Activated CD4-positive, alpha-beta T cell treated with anti-CD3 and anti-CD28 coated beads for 48 hours (primary cell): ENCODE data around the gene MYO15A.

Source experiments
- DNase-seq: peaks from one replicate; pipeline ENCODE4 v3.0.0-alpha.2; 2020

The MYO15A gene

DNA sequence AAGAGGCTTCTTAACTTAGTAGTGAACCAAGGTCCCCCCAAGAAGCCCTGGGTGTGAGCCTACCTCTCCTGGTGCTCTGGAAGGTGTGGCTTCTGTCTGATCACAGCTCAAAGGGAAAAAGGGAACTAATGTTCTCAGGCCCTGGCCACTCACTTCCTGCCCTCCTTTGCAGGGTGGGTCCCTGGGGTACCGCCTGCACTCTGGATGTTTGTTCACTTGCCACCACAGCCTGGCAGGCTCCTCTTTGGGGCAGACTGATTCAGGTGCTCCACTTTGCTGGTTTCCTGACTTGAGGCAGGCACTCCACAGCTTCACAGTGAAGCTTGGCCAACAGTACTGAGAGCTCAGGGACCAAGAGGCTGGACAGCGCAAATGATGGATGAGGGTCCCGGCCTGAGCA, 5.9 kb upstream of the MYO15A start:
- no peak for DNase-seq

DNA sequence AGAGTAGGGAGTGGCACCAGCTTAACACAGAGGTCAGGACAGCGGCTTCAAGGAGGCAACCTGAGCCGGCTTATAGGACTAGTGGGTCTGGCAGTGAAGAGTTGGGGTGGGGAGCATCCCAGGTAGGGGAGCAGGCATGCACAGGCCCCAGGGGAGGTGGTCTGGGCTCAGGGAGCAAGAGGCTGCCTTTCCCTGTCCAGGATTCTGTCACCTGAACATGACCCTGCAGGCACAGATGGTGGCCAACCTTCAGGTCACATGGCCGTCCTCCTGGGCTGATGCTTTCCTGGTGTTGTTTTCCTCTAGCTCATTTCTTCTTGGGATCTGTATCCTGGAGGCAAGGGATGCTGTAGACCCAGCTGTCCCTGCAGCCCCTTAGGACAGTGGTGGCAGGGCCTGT, 3.5 kb upstream of the MYO15A start:
- DNase-seq: no peak

DNA sequence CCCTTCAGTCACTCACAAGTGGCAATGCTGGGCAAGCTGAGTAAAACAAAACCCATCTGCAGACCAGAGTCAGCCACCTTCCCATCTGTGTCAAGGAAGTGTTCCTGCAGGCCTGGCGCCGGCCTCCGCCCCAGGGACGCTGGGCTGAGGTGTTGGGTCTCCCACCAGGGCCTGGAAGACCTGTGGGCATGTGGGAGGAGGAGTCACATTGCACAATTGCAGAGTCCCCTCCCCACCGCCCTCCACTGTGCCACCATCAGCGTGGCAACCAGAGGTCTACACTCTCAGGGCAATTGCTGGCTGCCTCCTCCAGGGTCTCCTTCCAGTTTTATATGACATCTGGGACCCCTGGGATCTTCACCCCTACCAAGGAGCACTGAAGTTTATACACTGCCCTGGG, 3.0 kb upstream of the MYO15A start:
- no peak for DNase-seq

DNA sequence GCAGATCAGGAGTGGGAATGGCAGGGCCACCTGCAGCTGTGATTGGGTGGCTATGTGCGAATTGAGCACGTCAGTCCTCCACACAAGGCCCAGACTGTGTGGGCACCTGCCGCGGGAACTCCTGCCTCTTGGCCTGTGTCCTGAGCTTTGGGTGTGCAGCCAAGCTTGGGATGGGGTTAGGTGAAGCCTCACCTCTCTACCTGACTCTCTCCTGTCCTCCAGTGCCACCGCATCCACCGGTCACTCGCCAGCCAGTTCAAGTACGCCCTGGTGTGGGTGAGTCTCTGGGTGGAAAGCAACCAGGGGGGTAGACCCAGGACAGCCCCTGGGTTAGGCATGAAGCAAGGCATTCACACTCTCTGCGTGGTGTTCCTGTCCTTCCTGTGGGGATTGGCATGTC, 2.3 kb upstream of the MYO15A start:
- no peak for DNase-seq

DNA sequence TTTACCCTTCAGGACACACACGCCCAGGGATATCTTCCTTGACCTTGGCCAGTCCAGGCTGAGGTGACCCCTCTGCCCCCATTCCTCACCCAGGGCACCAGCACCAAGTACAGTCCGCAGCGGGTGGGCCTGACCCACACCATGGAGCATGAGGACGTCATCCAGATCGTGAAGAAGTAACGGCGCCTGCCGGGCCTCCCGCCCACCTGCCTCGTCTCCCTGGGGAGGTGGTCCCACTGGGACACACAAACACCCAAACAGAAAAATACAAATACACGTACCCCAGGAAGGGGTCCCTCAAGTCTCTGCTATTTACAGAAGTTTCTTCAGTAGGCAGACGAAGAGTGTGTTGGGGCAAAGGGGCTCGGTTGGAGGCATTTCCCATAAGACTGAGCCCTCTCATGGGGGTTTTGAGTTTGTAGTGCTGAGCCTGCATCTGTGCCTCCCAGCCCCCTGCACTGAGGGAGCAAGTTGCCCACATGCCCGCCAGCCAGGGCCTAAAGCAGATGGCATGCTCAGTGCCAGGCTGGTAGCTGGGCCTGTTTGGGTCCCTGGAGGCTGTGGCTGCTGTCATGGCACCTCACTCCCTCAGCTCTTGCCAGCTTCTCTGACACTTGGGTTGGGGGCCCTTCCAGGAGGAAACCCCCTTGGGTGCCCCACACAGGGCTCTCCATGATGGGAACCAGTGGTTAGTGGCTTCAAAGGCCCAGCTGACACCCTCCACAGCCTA, 1.3 kb upstream of the MYO15A start:
- no peak for DNase-seq

DNA sequence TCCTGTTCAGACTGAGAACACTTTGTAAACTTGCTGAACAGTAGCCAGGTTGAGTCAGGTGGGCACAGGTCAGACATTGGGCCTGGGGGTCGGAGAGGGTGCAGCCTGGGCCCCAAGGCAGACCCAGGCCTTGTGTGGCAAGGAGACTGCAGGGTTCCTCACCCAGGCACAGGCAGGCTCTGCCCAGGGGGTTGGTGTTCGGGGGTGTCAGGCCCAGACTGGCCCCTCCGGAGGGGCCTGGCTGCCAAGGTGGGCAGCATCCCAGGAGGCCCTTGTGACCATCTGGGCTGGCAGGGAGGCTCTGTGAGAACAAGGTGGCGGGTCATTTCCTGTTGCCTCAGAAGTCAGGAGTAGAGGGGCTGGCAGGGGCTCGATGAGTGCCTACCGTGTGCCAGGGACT, 585 bp upstream of the MYO15A start:
- no peak for DNase-seq

DNA sequence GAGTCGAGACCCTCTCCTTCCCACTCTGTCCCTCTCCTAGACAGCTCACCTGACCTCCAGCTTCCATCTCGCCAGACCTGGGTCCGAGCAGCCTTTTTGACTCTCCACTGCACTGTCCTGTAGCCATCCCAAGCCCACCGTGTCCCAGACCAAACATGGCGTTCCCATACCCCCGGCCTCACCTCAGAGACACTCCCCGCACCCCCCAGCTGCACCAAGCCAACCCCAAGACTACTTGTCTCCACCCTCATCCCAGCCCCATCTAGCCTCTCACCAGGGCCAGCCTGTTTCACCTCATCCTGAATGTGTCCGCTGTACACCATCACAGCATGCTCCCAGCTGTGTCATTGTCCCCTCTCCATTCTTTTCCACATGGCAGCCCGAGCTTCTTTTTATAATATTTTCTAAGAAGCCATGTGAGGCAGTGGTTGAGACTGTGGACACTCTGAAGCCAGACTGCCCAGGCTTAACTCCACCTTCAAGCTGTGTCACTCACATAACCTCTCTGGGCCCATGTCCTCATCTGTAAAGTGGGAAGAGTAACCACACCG, 1.5 kb downstream of the MYO15A start:
- no peak for DNase-seq

DNA sequence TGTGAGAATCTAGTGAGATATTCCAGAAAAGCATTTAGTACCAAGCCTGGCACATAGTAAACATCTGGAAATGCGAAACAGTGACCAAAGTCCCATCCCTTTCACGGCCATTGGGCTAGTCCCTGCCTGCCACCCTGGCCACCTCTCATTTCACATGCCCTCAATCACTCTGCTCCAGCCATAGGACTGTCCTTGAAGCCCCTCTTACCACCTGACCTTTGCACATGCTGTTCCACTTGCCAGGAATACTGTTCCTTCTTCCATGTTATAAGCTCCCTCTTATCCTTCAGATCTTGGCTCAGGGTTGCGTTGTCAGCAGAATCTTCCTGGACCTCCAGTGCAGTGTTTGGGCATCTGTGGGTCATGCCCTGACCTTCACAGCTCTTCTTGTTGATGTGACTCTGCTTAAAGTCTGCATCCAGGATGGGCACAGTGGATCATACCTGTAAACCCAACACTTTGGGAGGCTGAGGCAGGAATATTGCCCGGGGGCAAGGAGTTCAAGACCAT, 2.1 kb downstream of the MYO15A start:
- no peak for DNase-seq

DNA sequence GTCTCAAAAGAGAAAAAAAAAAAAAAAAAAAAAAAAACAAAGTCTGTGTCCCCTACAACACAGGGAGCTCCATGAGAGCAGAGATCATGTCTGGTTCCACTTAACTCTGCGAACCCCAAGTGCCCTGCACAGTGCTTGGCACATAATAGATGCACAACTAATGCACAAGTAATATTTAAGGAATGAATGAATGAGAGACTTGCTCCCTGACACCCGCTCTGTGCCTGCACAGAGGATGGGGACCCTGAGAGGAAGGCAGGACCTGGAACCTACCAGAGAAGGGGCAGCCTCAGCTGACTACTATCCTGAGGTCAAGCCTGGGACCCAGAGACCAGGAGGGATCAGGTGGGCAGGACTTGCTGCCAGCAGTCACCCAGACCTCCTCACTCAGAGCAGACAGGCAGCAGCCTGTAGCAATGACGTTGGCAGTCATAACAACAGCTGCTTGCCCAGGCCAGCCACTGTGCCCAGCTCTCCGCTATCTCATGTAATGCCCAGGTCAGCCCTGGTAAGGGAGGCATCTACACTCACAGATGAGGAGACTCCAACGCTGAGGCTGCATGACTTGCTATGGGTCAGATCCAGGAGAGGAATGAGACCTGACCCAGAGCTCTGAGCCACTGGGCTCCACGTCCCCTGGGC, 2.9 kb downstream of the MYO15A start:
- DNase-seq: no peak

DNA sequence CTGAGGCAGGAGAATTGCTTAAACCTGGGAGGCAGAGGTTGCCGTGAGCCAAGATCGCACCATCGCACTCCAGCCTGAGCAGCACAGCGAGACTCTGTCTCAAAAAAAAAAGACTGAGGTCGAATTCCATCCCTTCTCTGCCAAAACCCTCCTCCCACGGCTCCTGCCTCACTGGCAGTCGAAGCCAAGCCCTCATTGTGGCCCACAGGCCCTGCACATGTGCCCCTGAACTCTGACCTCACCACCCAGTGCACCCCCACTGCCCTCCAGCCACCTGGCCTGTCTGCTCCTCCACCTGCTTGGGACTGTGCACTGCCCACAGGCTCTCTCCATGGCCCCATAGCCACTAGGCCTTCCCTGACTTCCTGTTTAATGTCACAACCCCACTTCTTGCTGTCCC, 7.0 kb downstream of the MYO15A start:
- DNase-seq: no peak

DNA sequence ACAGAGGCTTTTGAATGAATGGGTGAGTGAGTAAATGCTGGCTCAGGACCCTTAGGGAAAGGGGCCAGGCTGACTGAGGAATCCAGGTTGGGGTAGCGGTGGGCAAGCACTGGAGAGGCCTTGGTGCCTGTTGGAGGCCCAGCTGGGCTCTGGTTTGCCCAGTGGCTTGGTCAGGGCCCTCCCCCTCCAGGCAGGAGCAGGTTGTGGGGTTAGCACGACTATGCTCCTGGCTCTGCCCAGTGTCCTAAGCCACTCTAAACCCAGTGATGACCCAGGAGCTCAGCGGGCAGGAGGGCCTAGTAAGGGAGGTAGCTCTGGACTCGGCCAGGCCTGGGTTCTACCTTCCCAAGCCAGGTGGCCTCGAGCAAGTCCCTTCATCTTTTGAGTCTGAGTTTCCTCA, 7.5 kb downstream of the MYO15A start:
- DNase-seq: no peak

DNA sequence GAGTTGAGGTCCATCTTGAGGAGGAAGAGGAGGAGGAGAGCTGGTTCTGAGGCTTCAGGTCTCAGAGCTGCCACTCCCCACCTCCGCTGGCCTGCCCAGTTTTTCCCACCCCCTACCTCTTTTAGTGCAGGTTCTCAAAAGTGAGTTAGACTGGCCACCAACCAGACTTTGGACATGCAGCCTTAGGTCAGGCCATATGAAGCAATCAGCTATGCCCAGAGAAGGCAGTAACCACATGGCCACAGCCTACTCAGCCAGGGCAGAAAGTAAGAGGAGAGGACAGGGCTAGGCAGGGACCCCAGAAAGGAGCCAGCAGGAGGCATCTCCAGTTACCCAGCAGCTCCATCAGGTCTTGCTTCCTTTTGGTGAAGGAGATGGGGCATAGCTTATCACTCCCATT, 9.0 kb downstream of the MYO15A start:
- DNase-seq: no peak

DNA sequence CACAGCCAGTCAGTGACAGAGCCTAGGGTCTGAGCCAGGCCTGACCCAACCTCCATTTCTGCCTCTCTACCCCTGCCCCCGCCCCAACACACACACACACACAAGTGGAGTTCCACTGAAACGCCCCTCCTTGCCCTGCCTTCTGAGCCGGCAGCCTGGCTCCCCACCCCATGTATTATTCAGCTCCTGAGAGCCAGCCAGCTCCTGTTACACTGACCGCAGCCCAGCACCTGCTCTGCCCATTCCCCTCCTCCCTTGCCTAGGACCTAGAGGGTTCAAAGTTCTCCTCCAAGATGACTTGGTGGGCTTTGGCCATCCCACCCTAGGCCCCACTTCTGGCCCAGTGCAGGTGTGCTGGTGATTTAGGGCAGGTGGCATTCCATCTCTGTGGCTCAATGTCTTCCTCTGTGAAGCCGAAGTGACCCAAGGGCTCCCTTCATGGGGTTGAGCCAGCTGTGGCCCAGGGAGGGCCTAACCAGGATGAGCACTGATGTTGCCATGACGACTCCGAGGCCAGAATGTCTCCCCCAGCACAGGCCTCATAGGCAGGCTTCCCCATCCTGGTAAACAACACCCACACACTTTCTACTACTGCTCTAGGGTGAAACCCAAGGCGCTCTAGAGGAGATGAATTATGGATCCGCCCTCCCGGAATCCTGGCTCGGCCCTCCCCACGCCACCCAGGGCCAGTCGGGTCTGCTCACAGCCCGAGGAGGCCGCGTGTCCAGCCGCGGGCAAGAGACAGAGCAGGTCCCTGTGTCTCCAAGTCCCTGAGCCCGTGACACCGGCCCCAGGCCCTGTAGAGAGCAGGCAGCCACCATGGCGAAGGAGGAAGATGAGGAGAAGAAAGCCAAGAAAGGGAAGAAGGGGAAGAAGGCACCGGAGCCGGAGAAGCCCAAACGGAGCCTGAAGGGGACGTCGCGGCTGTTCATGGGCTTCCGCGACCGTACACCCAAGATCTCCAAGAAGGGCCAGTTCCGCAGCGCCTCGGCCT, 9.7 kb downstream of the MYO15A start:
- DNase-seq: no peak

DNA sequence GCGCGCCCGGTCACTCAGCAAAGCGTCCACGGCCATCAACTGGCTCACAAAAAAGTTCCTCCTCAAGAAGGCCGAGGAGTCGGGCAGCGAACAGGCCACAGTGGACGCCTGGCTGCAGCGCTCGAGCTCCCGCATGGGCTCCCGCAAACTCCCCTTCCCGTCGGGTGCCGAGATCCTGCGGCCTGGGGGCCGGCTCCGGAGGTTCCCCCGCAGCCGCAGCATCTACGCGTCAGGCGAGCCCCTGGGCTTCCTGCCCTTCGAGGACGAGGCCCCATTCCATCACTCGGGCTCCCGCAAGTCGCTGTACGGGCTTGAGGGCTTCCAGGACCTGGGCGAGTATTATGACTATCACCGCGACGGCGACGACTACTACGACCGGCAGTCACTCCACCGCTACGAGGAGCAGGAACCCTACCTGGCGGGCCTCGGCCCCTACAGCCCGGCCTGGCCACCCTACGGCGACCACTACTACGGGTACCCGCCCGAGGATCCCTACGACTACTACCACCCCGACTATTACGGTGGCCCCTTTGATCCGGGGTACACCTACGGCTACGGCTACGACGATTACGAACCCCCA, 10.7 kb downstream of the MYO15A start:
- DNase-seq: no peak

DNA sequence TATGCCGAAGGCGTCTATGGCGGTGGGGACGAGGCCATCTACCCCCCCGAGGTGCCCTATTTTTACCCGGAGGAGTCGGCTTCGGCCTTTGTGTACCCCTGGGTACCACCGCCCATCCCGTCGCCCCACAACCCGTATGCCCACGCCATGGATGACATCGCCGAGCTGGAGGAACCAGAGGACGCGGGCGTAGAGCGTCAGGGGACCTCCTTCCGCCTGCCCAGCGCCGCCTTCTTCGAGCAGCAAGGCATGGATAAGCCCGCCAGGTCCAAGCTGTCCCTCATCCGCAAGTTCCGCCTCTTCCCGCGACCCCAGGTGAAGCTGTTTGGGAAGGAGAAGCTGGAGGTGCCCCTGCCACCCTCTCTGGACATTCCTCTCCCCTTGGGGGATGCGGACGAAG, 11.4 kb downstream of the MYO15A start:
- DNase-seq: no peak

DNA sequence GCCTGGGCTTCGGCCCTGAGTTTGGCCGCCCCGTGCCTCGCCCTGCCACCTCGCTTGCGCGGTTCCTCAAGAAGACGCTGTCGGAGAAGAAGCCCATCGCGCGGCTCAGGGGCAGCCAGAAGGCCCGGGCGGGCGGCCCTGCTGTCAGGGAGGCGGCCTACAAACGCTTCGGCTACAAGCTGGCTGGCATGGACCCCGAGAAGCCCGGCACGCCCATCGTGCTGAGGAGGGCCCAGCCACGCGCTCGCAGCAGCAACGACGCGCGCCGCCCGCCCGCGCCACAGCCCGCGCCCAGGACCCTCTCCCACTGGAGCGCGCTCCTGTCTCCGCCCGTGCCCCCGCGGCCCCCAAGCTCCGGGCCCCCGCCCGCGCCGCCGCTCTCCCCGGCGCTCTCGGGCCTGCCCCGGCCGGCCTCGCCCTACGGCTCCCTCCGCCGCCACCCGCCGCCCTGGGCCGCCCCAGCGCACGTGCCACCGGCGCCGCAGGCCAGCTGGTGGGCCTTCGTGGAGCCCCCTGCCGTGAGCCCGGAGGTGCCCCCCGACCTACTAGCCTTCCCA, 12.0 kb downstream of the MYO15A start:
- DNase-seq: no peak

DNA sequence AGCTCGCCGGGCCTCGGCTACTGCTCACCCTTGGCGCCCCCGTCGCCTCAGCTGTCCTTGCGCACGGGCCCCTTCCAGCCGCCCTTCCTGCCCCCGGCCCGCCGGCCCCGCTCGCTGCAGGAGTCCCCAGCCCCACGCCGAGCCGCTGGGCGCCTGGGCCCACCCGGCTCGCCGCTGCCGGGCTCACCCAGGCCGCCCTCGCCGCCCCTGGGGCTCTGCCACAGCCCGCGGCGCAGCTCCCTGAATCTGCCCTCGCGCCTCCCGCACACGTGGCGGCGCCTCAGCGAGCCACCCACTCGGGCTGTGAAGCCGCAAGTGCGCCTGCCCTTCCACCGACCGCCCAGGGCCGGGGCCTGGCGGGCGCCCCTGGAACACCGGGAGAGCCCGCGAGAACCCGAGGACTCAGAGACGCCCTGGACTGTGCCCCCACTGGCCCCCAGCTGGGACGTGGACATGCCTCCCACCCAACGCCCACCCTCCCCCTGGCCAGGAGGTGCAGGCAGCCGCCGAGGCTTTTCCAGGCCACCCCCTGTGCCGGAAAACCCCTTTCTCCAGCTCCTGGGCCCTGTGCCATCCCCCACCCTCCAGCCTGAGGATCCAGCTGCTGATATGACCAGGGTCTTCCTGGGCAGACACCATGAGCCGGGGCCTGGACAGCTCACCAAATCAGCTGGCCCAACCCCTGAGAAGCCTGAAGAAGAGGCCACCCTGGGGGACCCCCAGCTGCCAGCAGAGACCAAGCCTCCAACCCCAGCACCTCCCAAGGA, 12.8 kb downstream of the MYO15A start:
- DNase-seq: no peak

DNA sequence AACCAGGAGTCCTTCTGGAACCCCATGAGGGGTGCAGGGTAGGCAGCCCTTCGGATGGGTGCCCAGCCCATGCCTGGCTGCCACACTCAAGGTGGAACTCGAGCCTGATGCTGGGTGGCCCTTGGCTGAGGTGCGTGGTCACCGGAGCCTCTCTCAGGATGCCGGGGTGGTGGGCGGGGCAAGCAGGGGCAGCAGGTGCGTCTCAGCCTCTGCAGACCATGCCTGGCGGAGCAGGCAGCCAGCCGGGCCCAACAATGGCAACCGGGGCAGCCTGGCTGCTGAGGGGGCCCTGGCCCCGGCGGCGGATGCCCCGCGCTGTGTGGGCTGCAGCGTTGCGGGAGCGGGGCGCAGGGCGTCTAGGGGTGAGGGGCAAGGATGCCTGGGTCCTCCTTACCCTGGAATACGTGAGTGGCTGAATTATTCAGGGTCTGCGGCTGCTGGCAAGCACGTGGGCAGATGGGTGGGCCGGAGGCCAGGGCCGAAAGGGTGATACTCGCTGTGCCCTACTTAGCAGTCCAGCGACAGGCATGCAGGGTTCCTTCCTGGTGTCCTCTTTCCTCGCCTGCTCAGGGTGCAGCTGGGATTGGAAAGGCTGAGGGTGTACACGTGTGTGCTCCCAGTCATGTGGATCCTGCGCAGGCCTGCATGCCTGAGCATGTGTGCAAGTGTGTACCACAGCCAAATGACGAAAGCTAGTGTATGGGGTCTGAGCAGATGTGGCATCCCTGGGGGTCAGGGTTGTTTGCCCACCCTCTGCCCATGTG, 14.6 kb downstream of the MYO15A start:
- no peak for DNase-seq

DNA sequence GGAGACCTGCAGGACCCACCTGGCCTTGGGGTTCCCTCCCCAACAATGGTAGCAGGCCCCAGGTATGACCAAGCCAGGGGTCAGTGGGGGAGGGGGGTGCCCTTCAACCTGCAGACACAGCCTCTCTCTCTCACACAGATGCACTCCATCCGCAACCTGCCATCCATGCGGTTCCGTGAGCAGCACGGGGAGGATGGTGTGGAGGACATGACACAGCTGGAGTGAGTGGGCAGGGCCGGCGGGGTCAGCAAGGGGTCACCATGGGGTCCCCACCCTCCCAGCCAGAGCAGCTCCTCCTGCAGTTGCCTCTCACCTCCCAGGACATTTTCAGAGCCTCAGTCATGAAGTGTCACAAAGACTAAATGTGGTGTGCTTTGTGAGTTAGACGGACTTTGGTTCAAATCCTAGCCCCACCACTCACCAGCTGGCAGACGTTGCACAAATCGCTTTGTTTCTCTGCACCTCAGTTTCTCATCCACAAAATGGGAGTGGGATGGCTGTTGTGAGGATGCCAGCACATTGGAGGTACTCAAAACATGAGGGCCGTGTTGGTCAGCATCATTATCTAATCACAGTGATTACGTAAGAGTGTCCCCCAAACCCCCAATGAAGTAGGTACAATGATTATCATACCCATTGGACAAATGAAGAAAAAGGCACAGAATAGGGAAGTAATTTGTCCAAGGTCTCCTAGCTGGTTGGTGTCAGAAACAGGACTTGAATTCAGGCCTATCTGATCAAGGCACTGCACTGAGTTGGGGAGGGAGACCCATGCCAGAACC, 16.0 kb downstream of the MYO15A start:
- no peak for DNase-seq

DNA sequence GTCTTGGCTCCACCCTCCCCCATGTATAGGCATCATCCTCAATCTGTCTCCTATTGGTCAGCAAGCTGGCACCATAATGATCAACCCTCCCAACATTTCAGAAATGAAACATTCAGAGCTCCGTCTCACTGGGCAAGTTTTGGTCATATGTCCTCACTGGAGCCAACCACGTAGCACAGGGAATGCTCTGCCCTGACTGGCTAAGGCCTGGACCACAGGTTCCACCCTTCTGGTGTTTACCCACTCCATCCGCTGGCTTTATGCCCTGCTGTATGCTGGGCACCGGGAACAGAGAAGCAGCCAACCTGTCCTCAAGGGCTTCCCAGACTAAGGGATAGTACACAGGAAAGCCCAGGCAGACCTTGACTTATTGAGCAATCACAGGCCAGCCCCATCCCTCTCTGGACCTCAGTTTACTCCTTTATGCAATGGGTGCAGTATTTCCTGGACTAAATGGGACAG, 20.5 kb downstream of the MYO15A start:
- DNase-seq: no peak
